WERI-Rb-1 (cell line): Measurements from ENCODE around the gene RIN1.

ENCODE experiments used
- DNase-seq: peaks from one replicate; pipeline ENCODE4 v3.0.0-alpha.2; 2020
- H3K27ac ChIP-seq: fragments of 250-450 bp; sonication (Bioruptor Pico); 2 replicates; pipeline ENCODE4 v1.5.1; 2020; ENCODE audit warnings: mild to moderate bottlenecking, moderate library complexity
- H3K27me3 ChIP-seq: fragments of 250-450 bp; sonication (Bioruptor Pico); 2 replicates; pipeline ENCODE4 v1.5.1; 2021; ENCODE audit warnings: mild to moderate bottlenecking, low read depth, moderate library complexity; ENCODE audit not compliant: insufficient read depth, severe bottlenecking
- H3K36me3 ChIP-seq: fragments of 250-450 bp; sonication (Bioruptor Pico); 2 replicates; pipeline ENCODE4 v1.5.1; 2020; ENCODE audit warnings: mild to moderate bottlenecking, moderate library complexity
- H3K4me3 ChIP-seq: 2 replicates; pipeline ENCODE4 v1.5.1; 2011; ENCODE audit warnings: low read depth, mild to moderate bottlenecking, control low read depth, low read length
- H3K9me3 ChIP-seq: fragments of 250-450 bp; sonication (Bioruptor Pico); 2 replicates; pipeline ENCODE4 v1.5.1; 2021; ENCODE audit warnings: mild to moderate bottlenecking, moderate library complexity; ENCODE audit not compliant: severe bottlenecking
- TF ChIP-seq, protein P1 (sequence below): IDR thresholded peaks from 2 replicates; pipeline ENCODE4 v1.5.1; 2011; ENCODE audit warnings: low read depth, mild to moderate bottlenecking, control low read depth, inconsistent platforms, low read length

RIN1 gene

DNA sequence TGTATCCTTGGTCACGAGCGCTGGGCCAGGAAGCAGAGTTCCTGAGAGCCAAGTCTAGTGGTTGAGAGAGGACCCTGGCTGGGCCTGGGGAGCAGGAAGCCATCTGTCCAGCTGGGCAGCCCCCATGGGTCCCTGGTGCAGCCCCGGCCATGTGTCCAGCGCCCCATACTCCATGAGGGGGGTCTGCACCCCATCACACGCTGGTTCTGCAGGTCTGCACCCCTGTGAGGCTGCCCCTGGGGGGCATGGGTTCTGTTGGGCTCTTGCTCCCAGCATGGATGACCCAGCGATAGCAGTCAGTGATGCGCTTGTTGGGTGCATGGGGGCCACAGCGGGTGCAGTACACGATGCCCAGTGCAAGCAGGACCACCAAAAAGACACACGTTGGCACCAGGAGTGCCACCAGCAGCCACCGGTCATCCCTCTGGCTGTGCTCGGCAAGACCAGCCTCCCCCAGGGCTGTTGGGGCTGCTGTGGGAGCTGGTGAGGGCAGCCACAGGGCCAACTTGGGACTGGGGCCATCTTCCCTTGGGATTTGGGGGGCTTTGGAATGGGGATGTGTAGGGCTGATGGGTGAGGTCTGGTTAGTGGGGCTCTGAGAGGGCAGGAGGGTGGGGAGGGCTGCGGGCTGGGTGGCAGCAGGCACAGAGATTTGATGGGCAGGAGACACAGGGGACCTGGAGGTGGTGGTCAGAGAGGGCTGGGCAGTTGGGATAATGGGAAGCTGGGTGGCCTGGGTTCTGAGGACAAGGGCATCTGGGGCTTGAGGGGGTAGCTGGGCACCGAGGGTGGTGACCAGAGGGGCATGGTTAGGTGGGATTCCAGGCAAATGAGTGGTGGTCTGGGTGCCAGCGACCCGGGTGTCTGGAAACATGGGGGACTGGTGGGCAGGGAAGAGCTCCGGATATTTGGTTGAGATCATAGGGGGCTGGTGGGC is 21.4 kb downstream of the RIN1 start:
- Histone ChIP-seq H3K27ac (no peak overlapping the region; the same call in 1 of the 2 replicates), H3K4me3 (no peak overlapping the region), H3K36me3 (no peaks in the 10 kb centered on the region), H3K9me3 (no peaks in the 10 kb centered on the region), H3K27me3 (no peaks in the 10 kb centered on the region)
- TF ChIP-seq, protein P1, sequence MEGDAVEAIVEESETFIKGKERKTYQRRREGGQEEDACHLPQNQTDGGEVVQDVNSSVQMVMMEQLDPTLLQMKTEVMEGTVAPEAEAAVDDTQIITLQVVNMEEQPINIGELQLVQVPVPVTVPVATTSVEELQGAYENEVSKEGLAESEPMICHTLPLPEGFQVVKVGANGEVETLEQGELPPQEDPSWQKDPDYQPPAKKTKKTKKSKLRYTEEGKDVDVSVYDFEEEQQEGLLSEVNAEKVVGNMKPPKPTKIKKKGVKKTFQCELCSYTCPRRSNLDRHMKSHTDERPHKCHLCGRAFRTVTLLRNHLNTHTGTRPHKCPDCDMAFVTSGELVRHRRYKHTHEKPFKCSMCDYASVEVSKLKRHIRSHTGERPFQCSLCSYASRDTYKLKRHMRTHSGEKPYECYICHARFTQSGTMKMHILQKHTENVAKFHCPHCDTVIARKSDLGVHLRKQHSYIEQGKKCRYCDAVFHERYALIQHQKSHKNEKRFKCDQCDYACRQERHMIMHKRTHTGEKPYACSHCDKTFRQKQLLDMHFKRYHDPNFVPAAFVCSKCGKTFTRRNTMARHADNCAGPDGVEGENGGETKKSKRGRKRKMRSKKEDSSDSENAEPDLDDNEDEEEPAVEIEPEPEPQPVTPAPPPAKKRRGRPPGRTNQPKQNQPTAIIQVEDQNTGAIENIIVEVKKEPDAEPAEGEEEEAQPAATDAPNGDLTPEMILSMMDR: no peak
- DNase-seq: no peak

DNA sequence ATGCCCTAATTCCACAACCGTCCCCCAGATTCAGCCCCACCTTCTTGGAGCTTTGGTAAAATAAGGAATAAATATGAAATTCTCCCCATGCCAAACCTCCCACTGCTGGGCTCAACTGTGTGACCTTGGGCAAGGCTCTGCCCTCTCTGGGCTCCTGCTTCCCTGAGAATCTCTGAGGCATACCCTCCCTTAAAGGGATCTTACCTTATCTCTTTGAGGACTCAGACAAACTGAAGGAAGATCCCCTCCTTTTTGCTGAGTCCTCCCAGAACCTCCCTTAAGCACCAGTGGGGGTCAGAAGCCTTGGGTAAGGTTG is 22.1 kb downstream of the RIN1 start:
- H3K27ac ChIP-seq: peak overlapping the region; percentile 85
- no peaks in the 10 kb centered on the region for H3K9me3 ChIP-seq
- H3K36me3 ChIP-seq: no peaks in the 10 kb centered on the region
- TF ChIP-seq, protein P1: no peak
- no peak for DNase-seq
- H3K4me3 ChIP-seq: no peak overlapping the region
- H3K27me3 ChIP-seq: no peaks in the 10 kb centered on the region

DNA sequence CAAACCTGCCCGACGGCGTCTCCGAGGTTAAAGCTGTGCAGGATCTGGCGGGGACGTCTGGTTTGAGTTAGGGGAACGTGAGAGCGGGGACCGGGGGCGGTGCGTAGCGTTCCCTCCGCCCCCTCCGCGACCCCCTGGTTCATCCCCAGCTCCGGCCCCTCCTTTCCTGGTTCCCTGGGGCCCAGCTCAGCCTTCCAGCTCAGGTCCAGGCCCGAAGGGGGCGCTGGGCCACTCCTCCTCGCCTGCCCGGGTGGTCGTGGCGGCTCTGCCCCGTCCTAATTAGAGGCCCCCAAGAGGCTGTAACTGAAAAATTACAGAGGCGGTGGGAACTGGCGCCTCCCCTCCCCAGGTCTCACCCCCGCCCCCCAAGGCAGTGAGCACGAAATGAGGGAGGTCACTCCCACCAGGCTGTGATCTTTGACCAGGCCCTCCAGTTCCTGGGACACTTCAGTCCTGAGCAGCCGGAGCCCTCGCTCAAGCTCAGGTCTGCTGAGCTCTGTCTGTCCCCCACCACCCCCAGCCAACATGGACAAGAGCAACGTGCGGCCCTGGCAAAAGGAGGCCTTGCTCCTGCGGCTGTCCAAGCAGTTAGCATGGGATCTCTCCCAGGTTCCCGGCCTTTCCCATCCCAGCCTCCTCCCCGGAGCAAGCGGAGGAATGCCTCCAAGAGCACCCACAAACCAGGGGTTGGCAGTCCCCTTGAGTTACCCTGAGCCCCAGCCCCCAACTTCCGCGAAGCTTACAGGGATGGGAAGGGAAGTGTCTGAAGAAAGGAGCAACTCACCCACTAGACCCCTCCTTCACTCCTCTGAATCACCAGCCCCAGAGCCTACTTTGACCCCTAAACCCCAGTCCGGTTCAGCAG is 22.7 kb downstream of the RIN1 start:
- DNase-seq: peak; percentile 53
- no peaks in the 10 kb centered on the region for H3K36me3 ChIP-seq
- no peaks in the 10 kb centered on the region for H3K27me3 ChIP-seq
- H3K27ac ChIP-seq: peak overlapping the region; percentile 85
- TF ChIP-seq, protein P1: peak; percentile 38
- peak overlapping the region; percentile 49 for H3K4me3 ChIP-seq
- no peaks in the 10 kb centered on the region for H3K9me3 ChIP-seq

DNA sequence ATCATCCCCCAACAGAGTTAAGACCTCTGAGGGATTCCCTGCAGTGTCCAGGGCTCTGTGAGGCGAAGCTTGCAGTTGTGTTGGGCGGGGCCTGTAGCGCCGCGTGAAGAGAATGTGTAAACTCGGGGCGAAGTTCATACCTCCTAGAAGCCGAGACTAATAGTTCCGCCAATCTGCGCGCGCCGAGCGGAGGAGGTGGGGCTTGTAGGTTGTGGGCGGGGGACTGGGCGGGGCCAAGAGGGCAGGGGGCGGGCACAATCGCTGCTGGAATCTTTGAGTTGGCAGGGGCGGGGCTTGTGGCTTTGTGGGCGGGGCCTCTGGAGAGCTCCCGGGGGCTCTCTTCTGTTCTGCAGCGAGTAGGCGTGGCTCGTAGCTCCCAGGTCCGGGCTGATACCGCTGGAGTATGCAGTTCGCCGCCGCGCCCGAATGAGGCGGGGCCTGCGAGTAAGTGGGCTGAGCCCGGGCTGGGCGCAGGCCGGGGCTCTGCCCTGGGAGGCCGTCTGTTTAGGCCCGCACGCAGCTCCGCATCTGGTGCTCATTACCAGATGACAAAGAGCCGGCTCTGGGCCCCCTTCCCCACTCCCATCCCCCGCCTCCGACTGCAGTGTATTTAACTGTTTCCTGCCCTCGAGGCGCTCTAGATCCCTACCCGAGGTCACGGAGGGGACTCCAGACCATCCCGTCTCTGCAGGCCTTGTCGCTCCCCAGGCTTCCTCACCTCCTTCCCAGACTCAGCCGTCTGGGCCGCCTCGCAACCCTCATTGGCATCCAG is 23.5 kb downstream of the RIN1 start:
- peak; percentile 99 for DNase-seq
- Histone ChIP-seq H3K27me3 (no peaks in the 10 kb centered on the region), H3K36me3 (no peaks in the 10 kb centered on the region), H3K27ac (peak overlapping the region; percentile 85), H3K4me3 (peak overlapping the region; percentile 69), H3K9me3 (no peaks in the 10 kb centered on the region)
- TF ChIP-seq, protein P1: no peak

DNA sequence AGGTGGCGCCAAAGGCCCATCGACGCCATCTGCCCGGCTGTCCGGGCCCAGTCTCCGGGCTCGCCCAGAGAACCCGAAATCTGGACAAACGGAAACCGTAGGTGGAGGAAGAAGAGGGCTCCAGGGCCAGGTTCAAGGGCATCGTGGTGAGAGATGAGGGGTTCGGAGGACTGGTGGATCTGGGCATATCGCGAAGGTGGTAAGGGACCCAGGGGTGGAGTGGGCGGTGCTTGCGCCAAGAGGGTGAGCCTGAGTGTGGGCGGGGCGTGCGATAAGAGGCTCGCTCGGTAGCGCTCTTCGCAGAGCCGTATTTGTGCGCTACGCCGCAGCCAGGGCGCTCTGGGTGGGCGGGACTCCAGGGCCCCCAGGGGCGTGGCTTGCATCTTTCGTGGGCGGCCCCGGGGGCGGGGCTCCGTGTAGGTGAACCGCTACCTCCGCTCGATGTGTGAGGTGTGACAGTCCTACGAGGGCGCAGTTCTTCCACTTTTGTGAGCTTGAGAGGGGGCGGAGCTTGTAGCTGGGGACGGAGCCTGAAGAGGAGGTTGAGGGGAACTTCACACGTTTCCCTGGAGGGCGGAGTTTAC is 24.2 kb downstream of the RIN1 start:
- TF ChIP-seq, protein P1: no peak; the same call in 1 of the 2 replicates
- peak; percentile 94 for DNase-seq
- H3K27ac ChIP-seq: peak overlapping the region; percentile 81

More for the DNA sequence above, 24.2 kb downstream of the RIN1 start:
- Histone ChIP-seq H3K4me3 (peak overlapping the region; percentile 69), H3K27me3 (no peaks in the 10 kb centered on the region), H3K36me3 (no peaks in the 10 kb centered on the region), H3K9me3 (no peaks in the 10 kb centered on the region)
